A549 (cell line): ENCODE data around the gene SETD2.

ENCODE experiments used
- CEBPB ChIP-seq, 2 experiments: fragments of >200 bp in 1 of 2; sonication (Bioruptor Twin) in 1 of 2; formaldehyde crosslinking in 1 of 2; IDR thresholded peaks; 2 replicates each; pipeline ENCODE4 v1.6.1; 2012 to 2016
- CTCF ChIP-seq: fragments of >200 bp; sonication (Bioruptor Twin); formaldehyde crosslinking; IDR thresholded peaks from 3 replicates; pipeline ENCODE4 v1.5.1; 2016
- HOXB13 ChIP-seq: fragments of 250-450 bp; sonication (Bioruptor Pico); IDR thresholded peaks from 2 replicates; pipeline ENCODE4 v1.5.0; 2020; ENCODE audit warnings: low read depth, mild to moderate bottlenecking, moderate library complexity
- POLR2A ChIP-seq: IDR thresholded peaks from 2 replicates; pipeline ENCODE4 v1.6.1; 2012; ENCODE audit warnings: mild to moderate bottlenecking, low read length
- POLR2AphosphoS2 ChIP-seq: conservative IDR thresholded peaks from 2 replicates; pipeline ENCODE4 v1.6.1; 2012; ENCODE audit warnings: low read length, improper control_type of control experiment, inconsistent platforms
- RAD21 ChIP-seq, 2 experiments: fragments of >200 bp in 1 of 2; sonication (Bioruptor Twin) in 1 of 2; formaldehyde crosslinking in 1 of 2; IDR thresholded peaks in 1 of 2; conservative IDR thresholded peaks in 1 of 2; 2 replicates in 1 of 2; 3 replicates in 1 of 2; pipeline ENCODE4 v1.6.1; 2012 to 2018; ENCODE audit warnings: inconsistent platforms in 1 of 2

GRCh38 chr3:46981932-46982471 lies 181.9 kb downstream of the SETD2 start:
- TF ChIP-seq HOXB13 (CRISPR knock-in tag) (no peak), CTCF (no peak), POLR2A (no peak), CEBPB (IDR thresholded peaks at IDR 0.05) (no peak), RAD21 (conservative IDR thresholded peaks at IDR 0.05 in 1 of 2, IDR thresholded peaks at IDR 0.05 in 1 of 2) (no peak), POLR2AphosphoS2 (no peak)
